Activated CD8-positive, alpha-beta memory T cell treated with anti-CD3 and anti-CD28 coated beads, Interleukin-2, amount 50 U/mL, for 24 hours (primary cell): ENCODE measurements around the gene NUPR1.
"Not testable (repeated sequence)": the region's sequence is repeated elsewhere in the genome, so short reads cannot be mapped to it uniquely, and the experiment has no call there.

Experiments used
- DNase-seq: peaks from one replicate; pipeline ENCODE4 v3.0.0-alpha.2; 2020; ENCODE audit errors: extremely low read depth

Gene NUPR1

GRCh38 chr16:28498666-28499381 lies 40.0 kb downstream of the NUPR1 start:
- no peak for DNase-seq

- DNase-seq = no peak
Observed at GRCh38 chr16:28497861-28498599, 40.7 kb downstream of the NUPR1 start.

GRCh38 chr16:28497386-28497785 lies 41.4 kb downstream of the NUPR1 start:
- DNase-seq = no peak

- DNase-seq = no peak
Observed at GRCh38 chr16:28496844-28497243, 41.9 kb downstream of the NUPR1 start.

GRCh38 chr16:28495795-28496749 lies 42.7 kb downstream of the NUPR1 start:
- no peak for DNase-seq

GRCh38 chr16:28495098-28495793 lies 43.5 kb downstream of the NUPR1 start:
- DNase-seq = no peak

GRCh38 chr16:28494121-28494851 lies 44.5 kb downstream of the NUPR1 start, which contains the start of gene APOBR:
Gene APOBR, plus strand, starts transcription at chr16:28494643. Its CDS starts 39 bp downstream, at chr16:28494682.
- peak; percentile 75 for DNase-seq

- DNase-seq = no peak
Observed at GRCh38 chr16:28492511-28492910, 46.3 kb downstream of the NUPR1 start.

GRCh38 chr16:28491970-28492474 lies 46.8 kb downstream of the NUPR1 start, which contains the start of gene CLN3:
Gene CLN3, minus strand, starts transcription at chr16:28492074. Its CDS starts 315 bp downstream, at chr16:28491759.
- peak; percentile 81 for DNase-seq

- DNase-seq = no peak
Observed at GRCh38 chr16:28491230-28491969, 47.4 kb downstream of the NUPR1 start.

- DNase-seq = no peak
Observed at GRCh38 chr16:28486266-28486665, 52.5 kb downstream of the NUPR1 start.

GRCh38 chr16:28483361-28483760 lies 55.4 kb downstream of the NUPR1 start:
- not testable (repeated sequence) for DNase-seq
